ENCODE data around the gene ITGA1. TPM values are rescaled to one million over a fixed set of nuclear protein-coding genes. Genes with fewer than 3 reads are reported as not detected.
"Not testable (repeated sequence)": the region's sequence is repeated elsewhere in the genome, so short reads cannot be mapped to it uniquely, and the experiment has no call there.

ITGA1 gene
- polyA plus RNA-seq, 1 experiment = 148 TPM

GRCh38 chr5:52956014-52956413 lies 168.3 kb downstream of the ITGA1 start:
- Histone ChIP-seq H3K27ac (ENCODE audit: low read depth, low read length) (no peak overlapping the region), H3K9me3 (ENCODE audit: control insufficient read depth, insufficient read depth, low read length) (no peaks in the 10 kb centered on the region), H3K27me3 (ENCODE audit: control insufficient read depth, insufficient read depth, low read length) (no peaks in the 10 kb centered on the region), H3K4me3 (ENCODE audit: low read depth, low read length) (no peak overlapping the region)
- no peak for DNase-seq (ENCODE audit: low read depth, low spot score)
- POLR2A ChIA-PET = no interaction called here
- TF ChIP-seq CTCF (IDR thresholded peaks at IDR 0.05; ENCODE audit: low read depth, low read length) = no peak
- CTCF ChIA-PET = no interaction called here

GRCh38 chr5:52956915-52957747 lies 169.4 kb downstream of the ITGA1 start:
- DNase-seq (ENCODE audit: low read depth, low spot score) = no peak
- Histone ChIP-seq H3K9me3 (ENCODE audit: control insufficient read depth, insufficient read depth, low read length) (no peaks in the 10 kb centered on the region), H3K27me3 (ENCODE audit: control insufficient read depth, insufficient read depth, low read length) (no peaks in the 10 kb centered on the region), H3K27ac (ENCODE audit: low read depth, low read length) (no peak overlapping the region), H3K4me3 (ENCODE audit: low read depth, low read length) (no peak overlapping the region)
- CTCF ChIA-PET = interaction anchor here (1.3 kb wide), 1 partner anchor 9 kb away, joined by 6 read pairs; no protein-coding TSS in a partner anchor
- POLR2A ChIA-PET = interaction anchor here (0.6 kb wide), 1 partner anchor 1032 kb away, joined by 3 read pairs; no protein-coding TSS in a partner anchor
- TF ChIP-seq CTCF (IDR thresholded peaks at IDR 0.05; ENCODE audit: low read depth, low read length) = no peak

GRCh38 chr5:52961274-52961681 lies 173.6 kb downstream of the ITGA1 start:
- CTCF ChIA-PET = interaction anchor here (3.3 kb wide), 1 partner anchor 13 kb away, joined by 25 read pairs; no protein-coding TSS in a partner anchor
- Histone ChIP-seq H3K27ac (ENCODE audit: low read depth, low read length) (no peak overlapping the region), H3K27me3 (ENCODE audit: control insufficient read depth, insufficient read depth, low read length) (no peaks in the 10 kb centered on the region), H3K4me3 (ENCODE audit: low read depth, low read length) (no peak overlapping the region), H3K9me3 (ENCODE audit: control insufficient read depth, insufficient read depth, low read length) (no peaks in the 10 kb centered on the region)
- TF ChIP-seq CTCF (IDR thresholded peaks at IDR 0.05; ENCODE audit: low read depth, low read length) = no peak
- DNase-seq (ENCODE audit: low read depth, low spot score) = no peak
- POLR2A ChIA-PET = no interaction called here

DNA sequence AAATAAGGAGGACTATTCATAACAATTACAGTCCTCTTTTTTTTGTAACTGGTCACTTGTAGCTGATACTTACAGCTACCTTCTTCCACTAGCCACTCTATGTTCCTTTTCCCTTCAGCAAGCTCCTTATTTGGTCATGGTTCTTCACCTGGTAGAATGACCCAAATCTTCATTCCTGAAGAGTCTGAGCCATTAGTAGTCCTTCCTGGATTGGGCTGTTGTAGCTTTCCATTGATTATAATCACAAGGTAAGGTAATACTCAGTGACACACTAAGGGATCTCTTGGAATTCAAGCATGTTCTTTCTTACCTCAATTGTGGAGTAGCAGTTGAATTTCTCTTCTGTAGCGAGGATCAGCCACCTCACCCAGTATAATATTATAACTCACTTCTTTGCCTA lies 175.9 kb downstream of the ITGA1 start:
- CTCF ChIA-PET = interaction anchor here (1.0 to 3.3 kb wide), 4 partner anchors 11 to 27 kb away, joined by 3 to 25 read pairs (median 4); no protein-coding TSS in a partner anchor
- TF ChIP-seq CTCF (IDR thresholded peaks at IDR 0.05; ENCODE audit: low read depth, low read length) = no peak
- no peak for DNase-seq (ENCODE audit: low read depth, low spot score)
- Histone ChIP-seq H3K4me3 (ENCODE audit: low read depth, low read length) (no peak overlapping the region), H3K27me3 (ENCODE audit: control insufficient read depth, insufficient read depth, low read length) (no peaks in the 10 kb centered on the region), H3K9me3 (ENCODE audit: control insufficient read depth, insufficient read depth, low read length) (no peaks in the 10 kb centered on the region), H3K27ac (ENCODE audit: low read depth, low read length) (no peak overlapping the region)
- POLR2A ChIA-PET = no interaction called here

GRCh38 chr5:52964138-52964537 lies 176.4 kb downstream of the ITGA1 start:
- no peak overlapping the region for H3K4me3 ChIP-seq (ENCODE audit: low read depth, low read length)
- no peaks in the 10 kb centered on the region for H3K9me3 ChIP-seq (ENCODE audit: control insufficient read depth, insufficient read depth, low read length)
- H3K27me3 ChIP-seq (ENCODE audit: control insufficient read depth, insufficient read depth, low read length) = no peaks in the 10 kb centered on the region
- ChIA-PET POLR2A (no interaction called here), CTCF (interaction anchor here (1.0 to 3.3 kb wide), 5 partner anchors 11 to 27 kb away, joined by 3 to 25 read pairs (median 6); no protein-coding TSS in a partner anchor)
- TF ChIP-seq CTCF (IDR thresholded peaks at IDR 0.05; ENCODE audit: low read depth, low read length) = no peak
- DNase-seq (ENCODE audit: low read depth, low spot score) = no peak
- no peak overlapping the region for H3K27ac ChIP-seq (ENCODE audit: low read depth, low read length)

DNA sequence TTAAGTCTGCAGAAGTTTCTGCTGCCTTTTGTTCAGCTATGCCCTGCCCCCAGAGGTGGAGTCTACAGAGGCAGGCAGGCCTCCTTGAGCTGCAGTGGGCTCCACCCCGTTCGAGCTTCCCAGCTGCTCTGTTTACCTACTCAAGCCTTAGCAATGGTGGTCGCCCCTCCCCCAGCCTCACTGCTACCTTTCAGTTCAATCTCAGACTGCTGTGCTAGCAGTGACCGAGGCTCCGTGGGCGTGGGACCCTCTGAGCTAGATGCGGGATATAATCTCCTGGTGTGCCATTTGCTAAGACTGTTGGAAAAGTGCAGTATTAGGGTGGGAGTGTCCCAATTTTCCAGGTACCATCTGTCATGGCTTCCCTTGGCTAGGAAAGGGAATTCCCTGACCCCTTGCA lies 188.4 kb downstream of the ITGA1 start:
- CTCF ChIA-PET; POLR2A ChIA-PET; H3K27me3 ChIP-seq (ENCODE audit: control insufficient read depth, insufficient read depth, low read length); H3K4me3 ChIP-seq (ENCODE audit: low read depth, low read length); H3K27ac ChIP-seq (ENCODE audit: low read depth, low read length); DNase-seq (ENCODE audit: low read depth, low spot score): not testable (repeated sequence)
- peaks cover 18% of the 10 kb centered on the region; the same call in 1 of the 2 replicates for H3K9me3 ChIP-seq (ENCODE audit: control insufficient read depth, insufficient read depth, low read length)
